Neutrophil (primary cell): ENCODE measurements around the gene RANBP10.
"Not testable (repeated sequence)": the region's sequence is repeated elsewhere in the genome, so short reads cannot be mapped to it uniquely, and the experiment has no call there.

Experiments
- H3K27ac ChIP-seq: fragments of 200-600 bp; sonication (generic); 2 replicates; pipeline ENCODE4 v1.5.1; 2016; ENCODE audit warnings: mild to moderate bottlenecking, moderate library complexity
- H3K27me3 ChIP-seq: fragments of 200-600 bp; sonication (generic); 2 replicates; pipeline ENCODE4 v1.6.0; 2016; ENCODE audit warnings: mild to moderate bottlenecking
- H3K36me3 ChIP-seq: fragments of 200-600 bp; sonication (generic); 2 replicates; pipeline ENCODE4 v1.5.1; 2017
- H3K4me1 ChIP-seq, 2 experiments: fragments of 200-600 bp in 1 of 2; sonication (generic) in 1 of 2; 1 replicate in 1 of 2; 2 replicates in 1 of 2; pipeline versions ENCODE4 v1.5.1 to v1.6.1; 2013 to 2016; ENCODE audit warnings: low read depth in 1 of 2, low read length in 1 of 2, mild to moderate bottlenecking in 1 of 2, moderate library complexity in 1 of 2; ENCODE audit not compliant: control insufficient read depth in 1 of 2, insufficient read depth in 1 of 2
- H3K4me3 ChIP-seq, 2 experiments: fragments of 200-600 bp in 1 of 2; sonication (generic) in 1 of 2; 1 replicate in 1 of 2; 2 replicates in 1 of 2; pipeline ENCODE4 v1.5.1; 2013 to 2016; ENCODE audit warnings: low read depth in 1 of 2, low read length in 1 of 2, mild to moderate bottlenecking in 1 of 2, moderate library complexity in 1 of 2
- H3K9me3 ChIP-seq: fragments of 200-600 bp; sonication (generic); 2 replicates; pipeline ENCODE4 v1.5.1; 2016
- TF ChIP-seq, protein P1 (sequence below): fragments of 200-600 bp; sonication (generic); IDR thresholded peaks from 2 replicates; pipeline ENCODE4 v1.5.1; 2016; ENCODE audit warnings: antibody characterized with exemption

RANBP10 gene

DNA sequence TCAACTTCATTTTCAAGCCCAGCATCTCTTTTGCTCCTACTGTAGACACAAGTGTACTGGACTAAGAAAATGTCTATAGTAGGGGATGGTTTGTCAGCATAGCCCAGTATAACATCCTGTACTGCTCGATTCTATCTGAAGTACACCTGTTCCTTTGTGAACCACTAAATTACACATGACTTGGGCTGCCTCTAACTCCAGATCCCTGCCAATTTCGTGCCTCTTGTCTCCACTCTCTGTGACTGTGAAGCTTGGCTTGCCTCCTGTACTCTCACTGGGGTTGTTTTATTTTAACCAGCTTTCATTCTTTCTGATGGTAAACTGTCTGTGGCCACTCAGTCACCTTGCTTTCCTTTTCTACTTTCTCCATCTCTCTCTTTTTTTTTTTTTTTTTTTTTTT, 111.7 kb downstream of the RANBP10 start:
- H3K27ac ChIP-seq = peak overlapping the region; percentile 52
- H3K9me3 ChIP-seq = no peaks in the 10 kb centered on the region
- peaks cover 89 to 91% of the 10 kb centered on the region in 2 experiments for H3K4me1 ChIP-seq
- TF ChIP-seq, protein P1, sequence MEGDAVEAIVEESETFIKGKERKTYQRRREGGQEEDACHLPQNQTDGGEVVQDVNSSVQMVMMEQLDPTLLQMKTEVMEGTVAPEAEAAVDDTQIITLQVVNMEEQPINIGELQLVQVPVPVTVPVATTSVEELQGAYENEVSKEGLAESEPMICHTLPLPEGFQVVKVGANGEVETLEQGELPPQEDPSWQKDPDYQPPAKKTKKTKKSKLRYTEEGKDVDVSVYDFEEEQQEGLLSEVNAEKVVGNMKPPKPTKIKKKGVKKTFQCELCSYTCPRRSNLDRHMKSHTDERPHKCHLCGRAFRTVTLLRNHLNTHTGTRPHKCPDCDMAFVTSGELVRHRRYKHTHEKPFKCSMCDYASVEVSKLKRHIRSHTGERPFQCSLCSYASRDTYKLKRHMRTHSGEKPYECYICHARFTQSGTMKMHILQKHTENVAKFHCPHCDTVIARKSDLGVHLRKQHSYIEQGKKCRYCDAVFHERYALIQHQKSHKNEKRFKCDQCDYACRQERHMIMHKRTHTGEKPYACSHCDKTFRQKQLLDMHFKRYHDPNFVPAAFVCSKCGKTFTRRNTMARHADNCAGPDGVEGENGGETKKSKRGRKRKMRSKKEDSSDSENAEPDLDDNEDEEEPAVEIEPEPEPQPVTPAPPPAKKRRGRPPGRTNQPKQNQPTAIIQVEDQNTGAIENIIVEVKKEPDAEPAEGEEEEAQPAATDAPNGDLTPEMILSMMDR = no peak
- no peaks in the 10 kb centered on the region for H3K27me3 ChIP-seq
- no peaks in the 10 kb centered on the region for H3K36me3 ChIP-seq
- no peak overlapping the region for H3K4me3 ChIP-seq

DNA sequence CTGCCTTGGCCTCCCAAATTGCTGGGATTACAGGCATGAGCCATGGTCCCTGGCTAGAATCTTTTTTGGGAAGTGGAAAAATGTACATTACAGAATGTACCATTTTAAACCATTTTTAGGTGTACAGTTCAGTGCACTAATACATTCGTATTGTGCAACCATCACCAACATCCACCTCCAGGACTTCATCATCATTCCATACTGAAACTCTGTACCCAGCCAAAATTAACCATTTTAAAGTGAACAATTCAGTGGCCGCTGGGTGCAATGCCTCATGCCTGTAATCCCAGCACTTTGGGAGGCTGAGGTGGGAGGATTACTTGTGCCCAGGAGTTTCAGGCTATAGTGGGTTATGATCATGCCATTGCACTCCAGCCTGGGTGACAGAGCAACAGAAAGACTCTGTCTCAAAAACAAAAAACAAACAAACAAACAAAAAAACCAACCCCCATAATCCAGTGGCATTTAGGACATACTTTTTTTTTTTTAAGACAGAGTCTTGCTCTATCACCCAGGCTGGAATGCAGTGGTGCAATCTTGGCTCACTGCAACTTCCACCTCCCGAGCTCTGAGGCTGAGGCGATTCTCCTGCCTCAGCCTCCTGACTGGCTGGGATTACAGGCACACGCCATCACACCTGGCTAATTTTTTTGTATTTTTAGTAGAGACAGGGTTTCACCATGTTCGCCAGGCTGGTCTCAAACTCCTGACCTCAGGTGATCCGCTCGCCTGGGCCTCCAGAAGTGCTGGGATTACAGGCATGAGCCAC, 112.7 kb downstream of the RANBP10 start:
- not testable (repeated sequence) for H3K27me3 ChIP-seq, H3K36me3 ChIP-seq, H3K9me3 ChIP-seq, H3K4me3 ChIP-seq
- Histone ChIP-seq H3K4me1 (peaks cover 89 to 91% of the 10 kb centered on the region in 2 experiments), H3K27ac (peak overlapping the region; percentile 52)

GRCh38 chr16:67685388-67686112, 120.8 kb downstream of the RANBP10 start:
- Histone ChIP-seq H3K27ac (peak overlapping the region; percentile 79), H3K27me3 (no peaks in the 10 kb centered on the region), H3K36me3 (peaks cover 5% of the 10 kb centered on the region), H3K4me3 (peak overlapping the region; percentile 15 to 18), H3K9me3 (no peaks in the 10 kb centered on the region), H3K4me1 (peaks cover 78 to 80% of the 10 kb centered on the region in 2 experiments)
- TF ChIP-seq, protein P1 = no peak

GRCh38 chr16:67683767-67684166, 122.6 kb downstream of the RANBP10 start:
- H3K9me3 ChIP-seq = no peaks in the 10 kb centered on the region
- peaks cover 13% of the 10 kb centered on the region for H3K36me3 ChIP-seq
- peaks cover 61 to 63% of the 10 kb centered on the region in 2 experiments for H3K4me1 ChIP-seq
- H3K27me3 ChIP-seq = no peaks in the 10 kb centered on the region
- no peak overlapping the region for H3K4me3 ChIP-seq
- TF ChIP-seq, protein P1 = no peak
- H3K27ac ChIP-seq = peak overlapping the region; percentile 79

DNA sequence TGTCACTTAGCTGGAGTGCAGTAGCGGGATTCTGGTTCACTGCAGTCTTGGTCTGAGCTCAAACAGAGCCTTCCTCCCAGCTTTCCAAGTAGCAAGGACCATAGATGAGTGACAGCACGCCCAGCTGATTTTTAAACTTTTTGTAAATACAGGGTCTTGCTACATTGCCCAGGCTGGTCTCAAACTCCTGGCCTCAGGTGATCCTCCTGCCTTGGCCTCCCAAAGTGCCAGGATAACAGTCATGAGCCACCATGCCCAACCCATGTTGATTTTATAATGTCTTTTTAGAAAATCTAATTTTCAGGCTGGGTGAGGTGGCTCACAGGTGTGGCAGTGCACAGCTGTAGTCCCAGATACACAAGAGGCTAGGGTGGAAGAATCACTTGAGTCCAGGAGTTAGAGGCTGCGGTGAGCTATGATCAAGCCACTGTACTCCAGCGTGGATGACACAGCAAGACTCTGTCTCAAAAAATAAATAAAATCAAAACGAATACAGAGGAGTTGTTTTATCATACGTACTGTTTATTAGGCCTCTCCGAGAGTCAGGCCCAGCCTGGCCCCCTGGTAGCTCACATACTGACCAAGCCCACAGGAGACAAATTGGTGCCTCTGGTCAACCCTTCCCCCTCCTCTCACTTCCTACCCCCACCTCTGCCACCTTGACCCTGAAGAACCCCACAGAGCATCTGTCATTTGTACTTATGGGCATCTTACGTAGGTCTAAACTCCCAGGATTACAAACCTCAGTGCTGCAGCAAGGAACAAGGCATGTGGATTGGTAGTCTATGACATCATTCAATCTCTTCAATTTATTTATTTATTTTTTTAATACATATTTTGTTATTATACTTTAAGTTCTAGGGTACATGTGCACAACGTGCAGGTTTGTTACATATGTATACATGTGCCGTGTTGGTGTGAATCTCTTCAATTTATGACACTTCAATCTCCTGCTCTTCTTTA, 126.1 kb downstream of the RANBP10 start:
- Histone ChIP-seq H3K9me3 (no peaks in the 10 kb centered on the region), H3K4me3 (no peak overlapping the region), H3K27ac (peak overlapping the region; percentile 31), H3K36me3 (peaks cover 26% of the 10 kb centered on the region), H3K4me1 (peaks cover 34 to 36% of the 10 kb centered on the region in 2 experiments), H3K27me3 (no peaks in the 10 kb centered on the region)
- TF ChIP-seq, protein P1 = no peak
